Measurements from ENCODE around the gene USP47.
A peak's percentile ranks its signal among the peaks of the same experiment; 100 is the strongest.

The USP47 gene

GRCh38 chr11:12001186-12001585, 159.4 kb downstream of the USP47 start:
- no peak for DNase-seq (ENCODE audit: extremely low read depth, low read depth)

GRCh38 chr11:12003336-12003735, 161.6 kb downstream of the USP47 start:
- DNase-seq (ENCODE audit: extremely low read depth, low read depth) = no peak
- no peak overlapping the region for H3K4me3 ChIP-seq (replicated peaks; ENCODE audit: low read depth, low read length)
- no peak for TF ChIP-seq CTCF (IDR thresholded peaks at IDR 0.05; ENCODE audit: low read depth, low read length, missing control alignments)

More at GRCh38 chr11:12001186-12001585, 159.4 kb downstream of the USP47 start:
- no peak for TF ChIP-seq CTCF (IDR thresholded peaks at IDR 0.05; ENCODE audit: low read depth, low read length, missing control alignments)
- no peak overlapping the region for H3K4me3 ChIP-seq (replicated peaks; ENCODE audit: low read depth, low read length)

GRCh38 chr11:12003815-12004214, 162.0 kb downstream of the USP47 start:
- no peak overlapping the region for H3K4me3 ChIP-seq (replicated peaks; ENCODE audit: low read depth, low read length)
- no peak for TF ChIP-seq CTCF (IDR thresholded peaks at IDR 0.05; ENCODE audit: low read depth, low read length, missing control alignments)

GRCh38 chr11:12005061-12005460, 163.3 kb downstream of the USP47 start:
- TF ChIP-seq CTCF (IDR thresholded peaks at IDR 0.05; ENCODE audit: low read depth, low read length, missing control alignments) = no peak
- no peak overlapping the region for H3K4me3 ChIP-seq (replicated peaks; ENCODE audit: low read depth, low read length)
- DNase-seq (ENCODE audit: extremely low read depth, low read depth) = no peak

More at GRCh38 chr11:12003815-12004214, 162.0 kb downstream of the USP47 start:
- DNase-seq (ENCODE audit: extremely low read depth, low read depth) = no peak

- H3K4me3 ChIP-seq (replicated peaks; ENCODE audit: low read depth, low read length) = no peak overlapping the region
- no peak for TF ChIP-seq CTCF (IDR thresholded peaks at IDR 0.05; ENCODE audit: low read depth, low read length, missing control alignments)
- DNase-seq (ENCODE audit: extremely low read depth, low read depth) = no peak
Observed at GRCh38 chr11:12005476-12005875, 163.7 kb downstream of the USP47 start.

GRCh38 chr11:12006552-12007229, 164.9 kb downstream of the USP47 start:
- no peak for TF ChIP-seq CTCF (IDR thresholded peaks at IDR 0.05; ENCODE audit: low read depth, low read length, missing control alignments)
- peak overlapping the region; percentile 64 for H3K4me3 ChIP-seq (replicated peaks; ENCODE audit: low read depth, low read length)
- no peak for DNase-seq (ENCODE audit: extremely low read depth, low read depth)

- DNase-seq (ENCODE audit: extremely low read depth, low read depth) = no peak
- peak overlapping the region; percentile 64 for H3K4me3 ChIP-seq (replicated peaks; ENCODE audit: low read depth, low read length)
- TF ChIP-seq CTCF (IDR thresholded peaks at IDR 0.05; ENCODE audit: low read depth, low read length, missing control alignments) = no peak
Observed at GRCh38 chr11:12007230-12007593, 165.4 kb downstream of the USP47 start.

All from HFF-Myc (cell line).